Upper lobe of right lung (tissue), 1 donor: ENCODE measurements around the gene POMT1. TPM values are rescaled to one million over a fixed set of nuclear protein-coding genes. Genes with fewer than 3 reads are reported as not detected.

ENCODE experiments used
- ATAC-seq: fragments of 200-7000 bp; cut with Tn5 transposase; one replicate; pipeline ENCODE4 v1.9.1; 2020; ENCODE audit warnings: mild to moderate bottlenecking, moderate library complexity
- DNase-seq: peaks from one replicate; pipeline ENCODE4 v3.0.0-alpha.2; 2020
- H3K27ac ChIP-seq: fragments of 200-600 bp; one replicate; pipeline ENCODE4 v1.8.0; 2022
- H3K27me3 ChIP-seq: fragments of 200-600 bp; one replicate; pipeline ENCODE4 v1.8.0; 2022; ENCODE audit warnings: mild to moderate bottlenecking
- H3K36me3 ChIP-seq: fragments of 200-600 bp; one replicate; pipeline ENCODE4 v1.8.0; 2022
- H3K4me1 ChIP-seq: fragments of 200-600 bp; one replicate; pipeline ENCODE4 v1.8.0; 2022
- H3K4me3 ChIP-seq: fragments of 200-600 bp; one replicate; pipeline ENCODE4 v1.8.0; 2022; ENCODE audit warnings: mild to moderate bottlenecking
- H3K9me3 ChIP-seq: fragments of 200-600 bp; one replicate; pipeline ENCODE4 v1.8.0; 2022
- CTCF ChIP-seq: fragments of 200-600 bp; IDR thresholded peaks from one replicate; pipeline ENCODE4 v1.8.0; 2022; ENCODE audit warnings: antibody characterized with exemption
- intact Hi-C: fragments of 100-400 bp; cut with DNase I; formaldehyde crosslinking; loops from one replicate; pipeline ENCODE4 v1.11.0; 2022
- total RNA-seq: library from RNA; stranded (reverse); fragmentation: NEBNext Ultra II Directional; extraction: Animal tissue kit (Norgen Biotek cat#: 25700); gene quantifications from one replicate; pipeline ENCODE4 v1.2.1, GENCODE V29; 2021
- donor health status: DM: no; HTN: yes; CAD: no; lungs with severe emphysema.

The POMT1 gene
- total RNA-seq, 1 donor from 2014 or later, result 25.2 TPM

- no peak overlapping the region for H3K27ac ChIP-seq
- ATAC-seq, result no peak
- peaks cover 93% of the 10 kb centered on the region for H3K36me3 ChIP-seq
These were observed 38.2 kb upstream of the POMT1 start for GRCh38 chr9:131464354-131465000.

GRCh38 chr9:131465401-131465800, 37.3 kb upstream of the POMT1 start:
- no peaks in the 10 kb centered on the region for H3K4me1 ChIP-seq
- DNase-seq, result peak; percentile 5
- H3K36me3 ChIP-seq, result peaks cover 93% of the 10 kb centered on the region
- intact Hi-C loops, result no loop called here
- no peak for TF ChIP-seq CTCF
- ATAC-seq, result no peak
- no peak overlapping the region for H3K4me3 ChIP-seq
- no peak overlapping the region for H3K27ac ChIP-seq
- no peaks in the 10 kb centered on the region for H3K9me3 ChIP-seq
- H3K27me3 ChIP-seq, result no peaks in the 10 kb centered on the region

More at GRCh38 chr9:131464354-131465000, 38.2 kb upstream of the POMT1 start:
- no peak overlapping the region for H3K4me3 ChIP-seq
- H3K4me1 ChIP-seq, result no peaks in the 10 kb centered on the region
- no peaks in the 10 kb centered on the region for H3K27me3 ChIP-seq
- peak; percentile 55 for DNase-seq
- intact Hi-C loops, result no loop called here
- TF ChIP-seq CTCF, result no peak
- H3K9me3 ChIP-seq, result no peaks in the 10 kb centered on the region

- ATAC-seq (no peak), DNase-seq (peak; percentile 48)
- no peak for TF ChIP-seq CTCF
- intact Hi-C loops, result no loop called here
- Histone ChIP-seq H3K4me3 (no peak overlapping the region), H3K27me3 (no peaks in the 10 kb centered on the region), H3K9me3 (no peaks in the 10 kb centered on the region), H3K36me3 (peaks cover 95% of the 10 kb centered on the region), H3K4me1 (no peaks in the 10 kb centered on the region), H3K27ac (no peak overlapping the region)
These were observed 35.3 kb upstream of the POMT1 start for GRCh38 chr9:131467214-131467935.

GRCh38 chr9:131468031-131468430, 34.7 kb upstream of the POMT1 start:
- Histone ChIP-seq H3K27ac (no peak overlapping the region), H3K36me3 (peaks cover 96% of the 10 kb centered on the region), H3K27me3 (no peaks in the 10 kb centered on the region), H3K4me1 (no peaks in the 10 kb centered on the region), H3K4me3 (no peak overlapping the region), H3K9me3 (no peaks in the 10 kb centered on the region)
- ATAC-seq, result no peak
- TF ChIP-seq CTCF, result no peak
- intact Hi-C loops, result no loop called here
- DNase-seq, result peak; percentile 3

GRCh38 chr9:131469356-131469755, 33.4 kb upstream of the POMT1 start:
- no peak for TF ChIP-seq CTCF
- no peaks in the 10 kb centered on the region for H3K4me1 ChIP-seq
- intact Hi-C loops, result no loop called here
- H3K9me3 ChIP-seq, result no peaks in the 10 kb centered on the region
- ATAC-seq (no peak), DNase-seq (peak; percentile 18)
- peaks cover 100% of the 10 kb centered on the region for H3K36me3 ChIP-seq
- no peak overlapping the region for H3K27ac ChIP-seq
- H3K4me3 ChIP-seq, result no peak overlapping the region
- no peaks in the 10 kb centered on the region for H3K27me3 ChIP-seq
